Activated T-cell treated with anti-CD3 and anti-CD28 coated beads for 24 hours (primary cell): ENCODE measurements around the gene SLC25A26.

Experiments
- DNase-seq: peaks from one replicate; pipeline ENCODE4 v3.0.0-alpha.2; 2020; ENCODE audit warnings: low read depth

Gene SLC25A26

DNA sequence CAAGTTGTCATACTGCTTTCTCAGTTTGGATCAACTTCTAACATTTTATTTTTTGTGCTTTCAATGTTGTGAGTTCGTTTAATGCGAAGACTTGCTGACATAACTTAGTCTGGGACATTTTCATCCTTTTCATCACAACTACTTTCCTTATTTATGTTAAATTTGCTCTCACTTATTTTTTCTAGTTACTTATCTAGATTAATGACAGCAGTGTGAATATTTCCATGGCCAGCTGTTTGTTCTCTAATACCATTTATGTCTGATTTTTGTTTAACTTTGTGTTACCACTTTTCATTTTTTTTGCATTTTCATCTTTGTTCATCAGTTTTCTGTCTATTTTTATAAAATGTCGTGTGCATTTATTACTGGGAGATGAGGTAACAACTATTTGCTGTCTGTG, 6.2 kb downstream of the SLC25A26 start:
- no peak for DNase-seq

GRCh38 chr3:66227915-66228314, 7.1 kb downstream of the SLC25A26 start:
- no peak for DNase-seq

GRCh38 chr3:66228707-66229106, 7.9 kb downstream of the SLC25A26 start:
- no peak for DNase-seq

GRCh38 chr3:66229931-66230330, 9.1 kb downstream of the SLC25A26 start:
- no peak for DNase-seq

- no peak for DNase-seq
These were observed 12.2 kb downstream of the SLC25A26 start for GRCh38 chr3:66233033-66233432.

DNA sequence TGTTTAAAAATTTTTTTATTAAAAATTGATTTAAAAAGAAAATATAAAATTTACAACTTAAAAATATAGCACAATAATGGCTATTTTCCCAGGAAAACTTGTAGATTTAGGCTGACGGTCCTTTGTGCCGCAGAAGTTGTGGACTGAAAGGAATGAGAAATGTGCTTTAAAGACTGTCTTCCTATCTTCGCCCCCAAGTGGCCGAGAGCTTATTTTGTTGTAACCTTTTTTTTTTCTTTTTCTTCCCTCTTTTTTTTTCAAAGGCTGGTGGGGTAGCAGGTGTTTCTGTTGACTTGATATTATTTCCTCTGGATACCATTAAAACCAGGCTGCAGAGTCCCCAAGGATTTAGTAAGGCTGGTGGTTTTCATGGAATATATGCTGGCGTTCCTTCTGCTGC, 15.5 kb downstream of the SLC25A26 start:
- DNase-seq: no peak

- DNase-seq: no peak
These were observed 16.8 kb downstream of the SLC25A26 start for GRCh38 chr3:66237552-66237951.

GRCh38 chr3:66239513-66240123, 18.8 kb downstream of the SLC25A26 start:
- DNase-seq: no peak

DNA sequence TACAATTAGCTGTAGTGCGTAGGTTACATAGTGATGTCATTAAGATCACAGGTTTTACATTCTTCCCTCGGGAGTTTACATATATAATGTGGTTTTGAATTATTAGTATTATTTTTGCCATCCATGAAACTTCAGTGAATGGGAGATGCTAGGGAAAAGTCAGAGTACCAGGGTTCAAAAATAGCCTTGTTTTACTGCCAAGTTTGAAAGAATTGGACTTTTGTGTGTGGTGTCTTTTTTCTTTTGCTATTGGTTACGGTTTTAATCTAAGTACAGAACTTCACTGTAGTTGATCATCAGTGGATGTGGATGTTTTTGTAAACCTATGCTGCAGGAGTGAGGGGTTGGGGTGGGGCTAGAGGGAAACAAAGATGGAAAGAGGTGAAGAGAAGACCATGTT, 20.7 kb downstream of the SLC25A26 start:
- DNase-seq: no peak

- DNase-seq: no peak
These were observed 22.1 kb downstream of the SLC25A26 start for GRCh38 chr3:66242788-66243464.

DNA sequence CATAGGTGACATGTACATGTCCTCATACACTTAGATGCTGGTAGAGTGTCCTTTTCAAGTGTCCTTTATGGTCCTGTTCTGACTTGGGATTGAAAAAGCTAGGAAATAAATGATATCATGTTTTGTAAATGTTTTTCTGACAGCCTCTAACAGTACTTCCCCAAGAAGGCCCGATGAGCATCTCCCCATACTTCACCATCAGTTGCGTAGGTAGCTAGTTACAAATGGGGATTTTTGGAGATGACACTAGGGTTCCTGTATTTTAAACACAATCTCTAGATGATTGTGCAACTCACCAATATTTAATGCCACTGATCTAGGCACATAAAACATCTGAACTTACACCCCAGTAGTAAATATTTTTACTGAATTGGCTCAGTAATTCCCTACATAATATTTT, 27.8 kb downstream of the SLC25A26 start:
- no peak for DNase-seq

DNA sequence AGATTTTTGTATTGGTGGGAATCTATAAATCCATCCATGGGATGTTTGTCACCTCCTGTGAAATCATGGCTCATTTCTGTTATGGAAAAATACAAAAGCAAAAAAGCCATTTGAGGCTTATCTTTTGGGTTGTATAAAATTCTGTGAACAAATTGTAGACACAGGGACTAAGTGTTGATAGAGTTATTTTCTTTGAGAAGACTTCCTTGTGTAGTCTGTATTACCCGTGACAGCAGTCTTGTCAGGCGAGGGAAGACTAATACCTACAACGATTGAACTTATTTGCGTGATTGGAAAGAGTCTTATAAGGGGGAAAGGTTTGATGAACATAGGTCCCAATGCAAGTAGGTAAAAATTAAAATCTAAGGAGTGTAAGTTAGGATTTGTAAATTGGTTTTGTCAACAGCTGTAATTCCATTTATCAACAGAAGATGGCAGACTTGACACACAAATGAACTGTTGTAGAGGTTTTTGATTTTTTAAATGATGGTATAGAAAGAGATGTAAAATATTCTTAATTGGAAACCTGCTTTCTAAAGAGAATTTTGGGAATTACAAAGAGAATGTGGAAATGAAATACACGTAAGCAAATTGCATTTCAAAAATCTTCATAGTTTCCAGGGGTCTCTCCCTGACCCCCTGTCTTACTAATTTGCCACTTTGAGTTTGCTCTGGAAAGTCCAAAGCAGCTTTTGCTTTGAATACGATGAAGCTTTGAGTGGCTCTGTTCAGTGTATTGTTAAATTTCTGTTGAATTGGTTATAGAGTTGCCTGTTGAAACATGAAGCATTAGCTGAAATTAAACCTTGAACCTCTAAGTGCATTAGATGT, 33.2 kb downstream of the SLC25A26 start:
- no peak for DNase-seq

DNA sequence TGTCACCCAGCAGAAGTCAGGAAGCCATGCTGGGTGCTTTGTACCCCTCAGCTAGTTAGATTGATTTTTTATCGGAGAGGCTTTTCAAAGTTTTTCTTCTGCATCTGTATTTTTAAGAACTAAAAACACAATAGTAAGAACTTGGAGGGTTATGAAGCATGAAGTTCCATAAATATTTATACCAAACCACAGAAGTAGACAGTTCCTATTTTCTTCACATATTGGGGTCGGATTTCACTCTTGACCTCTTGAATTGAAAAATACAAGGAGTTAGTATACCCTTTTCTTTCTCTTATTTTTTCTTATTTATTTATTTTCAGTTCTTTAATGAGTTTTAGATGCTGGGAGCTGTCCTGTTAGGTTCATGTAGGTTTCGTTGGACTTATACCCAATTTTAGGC, 35.1 kb downstream of the SLC25A26 start:
- DNase-seq: no peak

DNA sequence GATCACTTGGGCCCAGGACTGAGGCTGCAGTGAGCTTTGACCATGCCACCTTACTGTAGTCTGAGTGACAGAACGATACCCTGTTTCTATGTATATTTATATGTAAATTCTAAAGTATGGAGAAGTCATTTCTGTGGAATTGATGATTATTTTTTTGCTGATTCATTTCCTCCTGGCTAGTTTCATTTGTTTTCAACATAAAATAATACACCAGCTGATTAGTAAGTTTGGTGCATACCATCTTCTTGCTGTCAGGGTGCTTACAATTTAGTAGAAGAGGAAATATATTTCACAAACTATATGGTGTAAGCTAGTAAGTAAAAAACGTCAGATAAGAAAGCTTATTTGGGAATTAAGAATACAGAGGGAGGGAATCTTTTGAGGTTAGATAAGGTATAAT, 36.0 kb downstream of the SLC25A26 start:
- DNase-seq: no peak

DNA sequence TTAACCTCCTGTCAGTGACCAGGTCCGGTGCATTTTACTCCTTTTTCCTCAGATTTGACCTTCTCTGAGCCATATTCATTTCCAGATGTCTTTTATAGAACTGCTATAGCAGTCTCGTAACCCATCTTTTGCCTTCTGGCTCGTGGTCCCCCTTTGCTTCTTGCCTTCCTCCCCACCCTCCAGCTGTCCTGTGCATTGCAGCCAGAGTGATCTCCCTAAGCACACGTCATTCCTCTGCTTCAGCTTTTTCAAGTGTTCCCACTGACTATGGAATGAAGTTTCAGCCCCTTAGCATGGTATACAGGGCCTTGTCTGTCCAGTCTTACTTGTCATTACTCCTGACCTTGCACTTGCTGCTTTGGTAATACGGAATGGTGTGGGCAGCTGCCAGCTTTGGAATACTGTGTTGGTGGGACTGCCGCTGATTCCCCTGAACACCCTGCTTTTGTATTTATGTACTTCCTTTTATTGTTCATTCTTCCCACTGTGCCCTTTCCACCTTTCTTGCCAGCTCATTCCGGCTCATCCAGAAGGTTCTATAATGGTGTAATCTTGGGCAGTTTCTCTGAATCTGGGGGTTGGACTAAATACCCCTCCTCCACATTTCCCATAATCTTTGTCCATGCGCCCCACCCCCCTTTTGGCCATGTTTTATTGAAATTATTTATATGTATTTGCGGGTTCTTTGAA, 38.9 kb downstream of the SLC25A26 start:
- DNase-seq: no peak

DNA sequence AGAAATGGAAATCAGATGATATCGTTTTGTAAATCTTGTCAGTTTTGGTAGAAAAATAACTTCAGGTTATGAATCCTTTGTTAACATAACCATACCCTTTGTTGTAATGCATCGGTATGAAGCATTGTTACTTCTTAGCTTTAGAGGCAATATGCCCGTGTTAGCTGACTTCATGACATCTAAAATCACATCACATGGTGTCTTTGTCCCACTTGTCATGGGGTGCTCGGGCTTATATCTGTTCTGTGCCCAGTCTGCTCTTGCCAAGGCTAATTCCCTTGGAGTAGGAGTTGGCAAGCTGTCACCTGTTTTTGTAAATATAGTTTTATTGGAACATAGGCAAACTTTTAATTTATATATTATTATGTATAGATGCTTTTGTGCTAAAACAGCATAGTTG, 39.6 kb downstream of the SLC25A26 start:
- no peak for DNase-seq

GRCh38 chr3:66261355-66261754, 40.6 kb downstream of the SLC25A26 start:
- DNase-seq: no peak

DNA sequence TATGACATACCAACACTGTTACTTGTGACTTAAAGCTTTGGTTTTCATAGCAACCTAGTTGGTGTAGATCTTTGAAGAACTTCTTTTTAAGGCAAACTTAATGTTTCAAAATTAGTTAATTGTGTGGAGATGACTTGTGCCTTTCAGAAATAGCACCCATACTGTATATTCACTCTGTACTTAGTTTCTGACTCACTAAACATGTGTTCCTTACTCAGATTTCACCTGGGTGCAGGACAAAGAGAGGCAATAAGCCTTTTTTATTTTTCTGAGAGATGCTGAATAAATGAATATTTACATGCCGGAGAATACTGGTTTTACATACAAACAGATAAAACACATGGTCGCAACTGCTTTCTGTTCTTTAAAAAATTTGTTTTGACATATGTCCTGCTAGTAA, 44.8 kb downstream of the SLC25A26 start:
- DNase-seq: no peak

GRCh38 chr3:66266551-66266950, 45.8 kb downstream of the SLC25A26 start:
- no peak for DNase-seq

GRCh38 chr3:66267031-66267430, 46.2 kb downstream of the SLC25A26 start:
- DNase-seq: no peak

GRCh38 chr3:66267906-66268305, 47.1 kb downstream of the SLC25A26 start:
- no peak for DNase-seq

- DNase-seq: no peak
These were observed 48.1 kb downstream of the SLC25A26 start for GRCh38 chr3:66268864-66269263.

GRCh38 chr3:66269411-66269810, 48.6 kb downstream of the SLC25A26 start:
- DNase-seq: no peak
